ENCODE results near the gene TMEM132A. TPM values are rescaled to one million over a fixed set of nuclear protein-coding genes. Genes with fewer than 3 reads are reported as not detected.

The TMEM132A gene
- total and polyA plus RNA-seq, 9 of the 15 experiments (the other 6 are each of a cell fraction or from before 2014, with no cell fraction given) = 0.04 to 1.1 (median 0.18) TPM; not detected in 4

DNA sequence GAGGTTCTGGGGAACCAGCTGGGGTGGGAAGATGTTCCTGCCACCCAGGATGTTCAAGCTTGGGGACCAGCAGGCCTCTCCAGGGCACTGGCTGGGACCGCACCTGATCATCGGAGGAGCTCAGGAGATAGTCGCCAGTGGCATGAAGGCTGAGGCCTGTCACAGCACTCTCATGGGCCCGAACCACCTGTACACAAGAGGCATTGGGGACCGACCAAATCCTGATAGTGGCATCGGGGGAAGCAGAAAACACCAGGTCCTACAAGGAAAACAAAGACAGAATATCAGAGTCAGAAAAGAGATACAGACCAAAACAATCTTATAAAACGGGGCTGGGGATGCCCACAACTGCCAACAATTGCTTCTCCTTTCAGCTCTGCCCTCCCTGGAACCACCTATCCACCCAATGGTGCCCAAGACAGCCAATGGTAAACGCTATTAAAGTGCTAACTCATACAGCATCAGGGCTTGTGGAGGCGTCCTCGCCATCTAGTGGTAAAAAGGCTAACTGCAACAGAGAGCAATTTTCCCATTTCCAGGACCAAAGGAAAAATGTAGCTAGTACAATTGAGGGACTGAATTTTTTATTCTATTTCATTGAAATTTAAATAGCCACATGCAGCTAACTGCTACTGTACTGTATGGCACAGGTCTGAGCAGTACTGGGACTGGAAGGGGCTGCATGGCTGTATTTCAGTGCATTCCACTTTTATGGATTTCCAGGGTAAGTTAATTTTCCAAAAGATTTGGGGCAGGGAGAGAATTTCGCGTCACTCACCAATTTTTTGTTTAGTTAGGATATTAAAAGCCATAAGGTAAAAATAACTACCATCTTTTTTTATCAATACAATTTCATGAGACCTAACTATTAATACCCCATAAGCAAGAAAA, 25.0 kb upstream of the TMEM132A start (continued):
- TF ChIP-seq, protein P1, sequence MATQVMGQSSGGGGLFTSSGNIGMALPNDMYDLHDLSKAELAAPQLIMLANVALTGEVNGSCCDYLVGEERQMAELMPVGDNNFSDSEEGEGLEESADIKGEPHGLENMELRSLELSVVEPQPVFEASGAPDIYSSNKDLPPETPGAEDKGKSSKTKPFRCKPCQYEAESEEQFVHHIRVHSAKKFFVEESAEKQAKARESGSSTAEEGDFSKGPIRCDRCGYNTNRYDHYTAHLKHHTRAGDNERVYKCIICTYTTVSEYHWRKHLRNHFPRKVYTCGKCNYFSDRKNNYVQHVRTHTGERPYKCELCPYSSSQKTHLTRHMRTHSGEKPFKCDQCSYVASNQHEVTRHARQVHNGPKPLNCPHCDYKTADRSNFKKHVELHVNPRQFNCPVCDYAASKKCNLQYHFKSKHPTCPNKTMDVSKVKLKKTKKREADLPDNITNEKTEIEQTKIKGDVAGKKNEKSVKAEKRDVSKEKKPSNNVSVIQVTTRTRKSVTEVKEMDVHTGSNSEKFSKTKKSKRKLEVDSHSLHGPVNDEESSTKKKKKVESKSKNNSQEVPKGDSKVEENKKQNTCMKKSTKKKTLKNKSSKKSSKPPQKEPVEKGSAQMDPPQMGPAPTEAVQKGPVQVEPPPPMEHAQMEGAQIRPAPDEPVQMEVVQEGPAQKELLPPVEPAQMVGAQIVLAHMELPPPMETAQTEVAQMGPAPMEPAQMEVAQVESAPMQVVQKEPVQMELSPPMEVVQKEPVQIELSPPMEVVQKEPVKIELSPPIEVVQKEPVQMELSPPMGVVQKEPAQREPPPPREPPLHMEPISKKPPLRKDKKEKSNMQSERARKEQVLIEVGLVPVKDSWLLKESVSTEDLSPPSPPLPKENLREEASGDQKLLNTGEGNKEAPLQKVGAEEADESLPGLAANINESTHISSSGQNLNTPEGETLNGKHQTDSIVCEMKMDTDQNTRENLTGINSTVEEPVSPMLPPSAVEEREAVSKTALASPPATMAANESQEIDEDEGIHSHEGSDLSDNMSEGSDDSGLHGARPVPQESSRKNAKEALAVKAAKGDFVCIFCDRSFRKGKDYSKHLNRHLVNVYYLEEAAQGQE (IDR thresholded peaks at IDR 0.05; ENCODE audit: borderline replicate concordance) = peak; percentile 74; the same call in 1 of the 2 replicates
- TF ChIP-seq, protein P1 (CRISPR knock-in tag; IDR thresholded peaks at IDR 0.05; ENCODE audit: low read depth) = no peak
- TF ChIP-seq RBM39 (optimal IDR thresholded peaks at IDR 0.05; ENCODE audit: low read depth, low read length) = peak; percentile 77
- TF ChIP-seq CBFB (CRISPR knock-in tag; IDR thresholded peaks at IDR 0.05) = no peak
- TF ChIP-seq DNMT1 (IDR thresholded peaks at IDR 0.05) = no peak
- TF ChIP-seq FIP1L1 (IDR thresholded peaks at IDR 0.05; ENCODE audit: low read depth, low read length, poor library complexity, severe bottlenecking) = no peak
- TF ChIP-seq, protein P2, sequence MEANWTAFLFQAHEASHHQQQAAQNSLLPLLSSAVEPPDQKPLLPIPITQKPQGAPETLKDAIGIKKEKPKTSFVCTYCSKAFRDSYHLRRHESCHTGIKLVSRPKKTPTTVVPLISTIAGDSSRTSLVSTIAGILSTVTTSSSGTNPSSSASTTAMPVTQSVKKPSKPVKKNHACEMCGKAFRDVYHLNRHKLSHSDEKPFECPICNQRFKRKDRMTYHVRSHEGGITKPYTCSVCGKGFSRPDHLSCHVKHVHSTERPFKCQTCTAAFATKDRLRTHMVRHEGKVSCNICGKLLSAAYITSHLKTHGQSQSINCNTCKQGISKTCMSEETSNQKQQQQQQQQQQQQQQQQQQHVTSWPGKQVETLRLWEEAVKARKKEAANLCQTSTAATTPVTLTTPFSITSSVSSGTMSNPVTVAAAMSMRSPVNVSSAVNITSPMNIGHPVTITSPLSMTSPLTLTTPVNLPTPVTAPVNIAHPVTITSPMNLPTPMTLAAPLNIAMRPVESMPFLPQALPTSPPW (CRISPR knock-in tag; IDR thresholded peaks at IDR 0.05) = no peak
- TF ChIP-seq SOX6 (IDR thresholded peaks at IDR 0.05) = no peak
- TF ChIP-seq RCOR1 (IDR thresholded peaks at IDR 0.05; ENCODE audit: borderline replicate concordance in 1 of 2, low read depth in 2 of 2, low read length in 2 of 2) = 0 out of 4 replicates have a peak, but pooled peaks of 1 of the 2 experiments have one; percentile 17
- no peak for TF ChIP-seq CHD4 (IDR thresholded peaks at IDR 0.05; ENCODE audit: insufficient read depth, insufficient replicate concordance, low read depth, low read length, poor library complexity, severe bottlenecking)
- no peak for TF ChIP-seq SREBF1 (IDR thresholded peaks at IDR 0.05; ENCODE audit: borderline replicate concordance, low read depth, low read length)
- no peak for TF ChIP-seq SMAD4 (CRISPR knock-in tag; conservative IDR thresholded peaks at IDR 0.05)
- no peak for TF ChIP-seq SMAD2 (IDR thresholded peaks at IDR 0.05; ENCODE audit: low read depth, low read length)
- TF ChIP-seq ZBTB8A (IDR thresholded peaks at IDR 0.05; ENCODE audit: partially characterized antibody) = no peak
- no peak for TF ChIP-seq JUNB (CRISPR knock-in tag; conservative IDR thresholded peaks at IDR 0.05)
- TF ChIP-seq ZNF165 (CRISPR knock-in tag; IDR thresholded peaks at IDR 0.05; ENCODE audit: borderline replicate concordance) = no peak
- TF ChIP-seq ELF2 (CRISPR knock-in tag; IDR thresholded peaks at IDR 0.05) = no peak
- no peak for TF ChIP-seq HLTF (IDR thresholded peaks at IDR 0.05)
